Activated CD8-positive, alpha-beta memory T cell treated with anti-CD3 and anti-CD28 coated beads for 4 hours (primary cell): ENCODE data around the gene PIK3CB.
"Not testable (repeated sequence)": the region's sequence is repeated elsewhere in the genome, so short reads cannot be mapped to it uniquely, and the experiment has no call there.

Experiments
- DNase-seq, 2 donors: peaks; one replicate each; pipeline ENCODE4 v3.0.0-alpha.2; 2020; ENCODE audit warnings: low read depth in 2 of 2

PIK3CB gene

GRCh38 chr3:138846824-138847223, 12.1 kb upstream of the PIK3CB start:
- DNase-seq: not testable (repeated sequence)

- DNase-seq: no peak
Measured at GRCh38 chr3:138846262-138846791, 11.6 kb upstream of the PIK3CB start.

GRCh38 chr3:138845771-138846173, 11.0 kb upstream of the PIK3CB start:
- DNase-seq: no peak

GRCh38 chr3:138845181-138845601, 10.5 kb upstream of the PIK3CB start:
- no peak for DNase-seq

- DNase-seq: no peak
Measured at GRCh38 chr3:138842483-138843188, 7.9 kb upstream of the PIK3CB start.

- DNase-seq: not testable (repeated sequence)
Measured at GRCh38 chr3:138838385-138838784, 3.7 kb upstream of the PIK3CB start.

GRCh38 chr3:138835846-138836245, 1.1 kb upstream of the PIK3CB start:
- not testable (repeated sequence) for DNase-seq

- DNase-seq: no peak
Measured at GRCh38 chr3:138835397-138835757, 649 bp upstream of the PIK3CB start.

GRCh38 chr3:138833899-138834595, 681 bp downstream of the PIK3CB start:
- peak in 1 of 2 donors; percentile 15 for DNase-seq

GRCh38 chr3:138832473-138833057, 2.2 kb downstream of the PIK3CB start:
- DNase-seq: not testable (repeated sequence)

- no peak for DNase-seq
Measured at GRCh38 chr3:138829886-138830510, 4.7 kb downstream of the PIK3CB start.

GRCh38 chr3:138829097-138829496, 5.6 kb downstream of the PIK3CB start:
- DNase-seq: no peak

- DNase-seq: no peak
Measured at GRCh38 chr3:138827222-138827621, 7.5 kb downstream of the PIK3CB start.

- no peak for DNase-seq
Measured at GRCh38 chr3:138825336-138825735, 9.4 kb downstream of the PIK3CB start.

GRCh38 chr3:138824114-138824506, 10.6 kb downstream of the PIK3CB start:
- no peak for DNase-seq

GRCh38 chr3:138820379-138820778, 14.3 kb downstream of the PIK3CB start:
- DNase-seq: not testable (repeated sequence)

- no peak for DNase-seq
Measured at GRCh38 chr3:138818185-138818860, 16.4 kb downstream of the PIK3CB start.

- DNase-seq: no peak
Measured at GRCh38 chr3:138817695-138818094, 17.0 kb downstream of the PIK3CB start.

- no peak for DNase-seq
Measured at GRCh38 chr3:138812806-138813205, 21.9 kb downstream of the PIK3CB start.

GRCh38 chr3:138809500-138810256, 25.1 kb downstream of the PIK3CB start:
- DNase-seq: no peak
